ENCODE measurements around the gene CACUL1. TPM values are rescaled to one million over a fixed set of nuclear protein-coding genes. Genes with fewer than 3 reads are reported as not detected.

Gene CACUL1
- total RNA-seq, 1 experiment from 2014 or later = 38.5 TPM

GRCh38 chr10:118669835-118670234 lies 84.9 kb downstream of the CACUL1 start:
- Histone ChIP-seq H2BK20ac (ENCODE audit: low read depth, low read length, poor library complexity, severe bottlenecking) (no peak overlapping the region), H3K9me3 (ENCODE audit: control insufficient read depth, low read depth, low read length) (no peaks in the 10 kb centered on the region), H2BK15ac (ENCODE audit: low read depth, low read length) (no peak overlapping the region), H3K4ac (ENCODE audit: low read depth, low read length) (no peak overlapping the region), H3K18ac (ENCODE audit: insufficient read length, low read depth, low read length) (no peak overlapping the region), H3K4me2 (ENCODE audit: insufficient read depth, insufficient read length, low read length) (no peak overlapping the region), H4K91ac (ENCODE audit: insufficient read length, low read depth, low read length) (no peak overlapping the region), H3K27ac (ENCODE audit: insufficient read length, low read depth, low read length) (no peak overlapping the region), H3K79me1 (ENCODE audit: insufficient read depth, low read depth, low read length, poor library complexity, severe bottlenecking) (no peaks in the 10 kb centered on the region), H3K27me3 (ENCODE audit: insufficient read depth, low read length) (no peaks in the 10 kb centered on the region), H3K14ac (ENCODE audit: insufficient read depth, low read length) (no peak overlapping the region), H2AFZ (ENCODE audit: low read length) (no peak overlapping the region), H3K23me2 (ENCODE audit: insufficient read length, low read depth, low read length, poor library complexity, severe bottlenecking) (no peaks in the 10 kb centered on the region), H3K23ac (ENCODE audit: insufficient read length, low read depth, low read length) (no peak overlapping the region), H3K9ac (ENCODE audit: extremely low read depth, insufficient read length, low read length) (no peak overlapping the region), H3K79me2 (ENCODE audit: insufficient read depth, low read length) (no peaks in the 10 kb centered on the region), H3T11ph (ENCODE audit: low read length) (no peak overlapping the region), H4K8ac (replicated peaks; ENCODE audit: insufficient read length, low read depth, low read length) (no peak overlapping the region), H2BK5ac (ENCODE audit: insufficient read length, low read length) (no peak overlapping the region), H4K20me1 (ENCODE audit: control insufficient read depth, insufficient read depth, insufficient read length) (no peaks in the 10 kb centered on the region), H3K56ac (ENCODE audit: insufficient read length, low read depth, low read length) (no peak overlapping the region), H3K4me1 (ENCODE audit: insufficient read depth, low read length) (no peaks in the 10 kb centered on the region), H2AK5ac (ENCODE audit: insufficient read length, low read length) (no peak overlapping the region), H2BK120ac (ENCODE audit: low read depth, low read length, poor library complexity, severe bottlenecking) (no peak overlapping the region), H4K5ac (ENCODE audit: insufficient read length, low read depth, low read length) (no peak overlapping the region), H2BK12ac (ENCODE audit: insufficient read length, low read depth, low read length) (no peak overlapping the region)
- peaks cover 2 to 13% of the 10 kb centered on the region in 2 experiments; a peak in 2 of 4 replicates for H3K4me1 Mint-ChIP-seq
- H3K27me3 Mint-ChIP-seq (ENCODE audit: low read depth) = peaks cover 2% of the 10 kb centered on the region; the same call in 1 of the 2 replicates
- no peak overlapping the region for H3K4me3 Mint-ChIP-seq
- peak overlapping the region in 1 of 3 experiments; percentile 48; a peak in 2 of 7 replicates for H3K27ac Mint-ChIP-seq
- no peak for DNase-seq
- H3K9me3 Mint-ChIP-seq = no peaks in the 10 kb centered on the region; a peak in 1 of 5 replicates
- TF ChIP-seq CTCF (conservative IDR thresholded peaks at IDR 0.05) = no peak
- no peaks in the 10 kb centered on the region for H3K36me3 Mint-ChIP-seq (ENCODE audit: insufficient read depth in 1 of 3, low read depth in 3 of 3)
- WGBS (ENCODE audit: extremely low coverage, insufficient read length, low lambda C conversion rate) = no CpG with 5 or more reads among the region's 3 CpGs

Data from H9 (cell line).